ENCODE results near the gene SLTM.

The SLTM gene

GRCh38 chr15:58877999-58878825 lies 55.3 kb downstream of the SLTM start:
- no peak overlapping the region for H3K9ac ChIP-seq (ENCODE audit: insufficient read length)
- H3K36me3 ChIP-seq (ENCODE audit: insufficient read depth, low read length): peaks cover 50% of the 10 kb centered on the region

GRCh38 chr15:58876306-58877106 lies 57.0 kb downstream of the SLTM start:
- Histone ChIP-seq H3K9me3 (ENCODE audit: low read depth, low read length) (no peaks in the 10 kb centered on the region), H3K4me3 (no peak overlapping the region), H3K27ac (no peak overlapping the region), H3K9ac (ENCODE audit: insufficient read length) (no peak overlapping the region), H3K36me3 (ENCODE audit: insufficient read depth, low read length) (peaks cover 37% of the 10 kb centered on the region)
- no peak for DNase-seq (ENCODE audit: low read depth, low spot score)
- TF ChIP-seq POLR2AphosphoS5 (IDR thresholded peaks at IDR 0.05; ENCODE audit: borderline replicate concordance, low read depth, low read length) (no peak), EZH2 (IDR thresholded peaks at IDR 0.05) (no peak), FOXP2 (optimal IDR thresholded peaks at IDR 0.05; ENCODE audit: control extremely low read depth, extremely low read length, insufficient read depth) (no peak)

More at GRCh38 chr15:58877999-58878825, 55.3 kb downstream of the SLTM start:
- no peak for TF ChIP-seq POLR2AphosphoS5 (IDR thresholded peaks at IDR 0.05; ENCODE audit: borderline replicate concordance, low read depth, low read length)
- TF ChIP-seq FOXP2 (optimal IDR thresholded peaks at IDR 0.05; ENCODE audit: control extremely low read depth, extremely low read length, insufficient read depth): no peak
- no peak for TF ChIP-seq EZH2 (IDR thresholded peaks at IDR 0.05)
- Histone ChIP-seq H3K4me3 (no peak overlapping the region), H3K27ac (no peak overlapping the region), H3K9me3 (ENCODE audit: low read depth, low read length) (no peaks in the 10 kb centered on the region)
- no peak for DNase-seq (ENCODE audit: low read depth, low spot score)

GRCh38 chr15:58875343-58875742 lies 58.1 kb downstream of the SLTM start:
- TF ChIP-seq POLR2AphosphoS5 (IDR thresholded peaks at IDR 0.05; ENCODE audit: borderline replicate concordance, low read depth, low read length): no peak
- TF ChIP-seq FOXP2 (optimal IDR thresholded peaks at IDR 0.05; ENCODE audit: control extremely low read depth, extremely low read length, insufficient read depth): no peak
- no peak for TF ChIP-seq EZH2 (IDR thresholded peaks at IDR 0.05)
- no peak overlapping the region for H3K27ac ChIP-seq
- no peaks in the 10 kb centered on the region for H3K9me3 ChIP-seq (ENCODE audit: low read depth, low read length)
- DNase-seq (ENCODE audit: low read depth, low spot score): no peak
- peaks cover 27% of the 10 kb centered on the region for H3K36me3 ChIP-seq (ENCODE audit: insufficient read depth, low read length)
- no peak overlapping the region for H3K4me3 ChIP-seq
- H3K9ac ChIP-seq (ENCODE audit: insufficient read length): no peak overlapping the region

- H3K36me3 ChIP-seq (ENCODE audit: insufficient read depth, low read length): peaks cover 6% of the 10 kb centered on the region; the same call in 1 of the 2 replicates
- no peaks in the 10 kb centered on the region for H3K9me3 ChIP-seq (ENCODE audit: low read depth, low read length)
- DNase-seq (ENCODE audit: low read depth, low spot score): no peak
- no peak for TF ChIP-seq POLR2AphosphoS5 (IDR thresholded peaks at IDR 0.05; ENCODE audit: borderline replicate concordance, low read depth, low read length)
- TF ChIP-seq EZH2 (IDR thresholded peaks at IDR 0.05): no peak
- TF ChIP-seq FOXP2 (optimal IDR thresholded peaks at IDR 0.05; ENCODE audit: control extremely low read depth, extremely low read length, insufficient read depth): no peak
- H3K4me3 ChIP-seq: no peak overlapping the region
- H3K27ac ChIP-seq: no peak overlapping the region
- H3K9ac ChIP-seq (ENCODE audit: insufficient read length): no peak overlapping the region
Measured at GRCh38 chr15:58873267-58873666, 60.2 kb downstream of the SLTM start.

GRCh38 chr15:58870451-58870850 lies 63.0 kb downstream of the SLTM start:
- H3K4me3 ChIP-seq: no peak overlapping the region
- TF ChIP-seq EZH2 (IDR thresholded peaks at IDR 0.05) (no peak), POLR2AphosphoS5 (IDR thresholded peaks at IDR 0.05; ENCODE audit: borderline replicate concordance, low read depth, low read length) (no peak), FOXP2 (optimal IDR thresholded peaks at IDR 0.05; ENCODE audit: control extremely low read depth, extremely low read length, insufficient read depth) (no peak)
- no peaks in the 10 kb centered on the region for H3K36me3 ChIP-seq (ENCODE audit: insufficient read depth, low read length)
- H3K27ac ChIP-seq: no peak overlapping the region
- H3K9ac ChIP-seq (ENCODE audit: insufficient read length): no peak overlapping the region
- H3K9me3 ChIP-seq (ENCODE audit: low read depth, low read length): no peaks in the 10 kb centered on the region
- no peak for DNase-seq (ENCODE audit: low read depth, low spot score)

- no peak overlapping the region for H3K27ac ChIP-seq
- DNase-seq (ENCODE audit: low read depth, low spot score): no peak
- no peak overlapping the region for H3K9ac ChIP-seq (ENCODE audit: insufficient read length)
- TF ChIP-seq FOXP2 (optimal IDR thresholded peaks at IDR 0.05; ENCODE audit: control extremely low read depth, extremely low read length, insufficient read depth) (no peak), EZH2 (IDR thresholded peaks at IDR 0.05) (no peak), POLR2AphosphoS5 (IDR thresholded peaks at IDR 0.05; ENCODE audit: borderline replicate concordance, low read depth, low read length) (no peak)
- H3K9me3 ChIP-seq (ENCODE audit: low read depth, low read length): no peaks in the 10 kb centered on the region
- no peak overlapping the region for H3K4me3 ChIP-seq
- no peaks in the 10 kb centered on the region for H3K36me3 ChIP-seq (ENCODE audit: insufficient read depth, low read length)
Measured at GRCh38 chr15:58867926-58868325, 65.6 kb downstream of the SLTM start.

- no peak for TF ChIP-seq POLR2AphosphoS5 (IDR thresholded peaks at IDR 0.05; ENCODE audit: borderline replicate concordance, low read depth, low read length)
- no peak for TF ChIP-seq FOXP2 (optimal IDR thresholded peaks at IDR 0.05; ENCODE audit: control extremely low read depth, extremely low read length, insufficient read depth)
- no peak for TF ChIP-seq EZH2 (IDR thresholded peaks at IDR 0.05)
- Histone ChIP-seq H3K27ac (no peak overlapping the region), H3K9me3 (ENCODE audit: low read depth, low read length) (no peaks in the 10 kb centered on the region), H3K9ac (ENCODE audit: insufficient read length) (no peak overlapping the region), H3K36me3 (ENCODE audit: insufficient read depth, low read length) (no peaks in the 10 kb centered on the region), H3K4me3 (no peak overlapping the region)
- DNase-seq (ENCODE audit: low read depth, low spot score): no peak
Measured at GRCh38 chr15:58865425-58865880, 68.0 kb downstream of the SLTM start.
